ENCODE measurements around the gene PPP2R1B. TPM values are rescaled to one million over a fixed set of nuclear protein-coding genes. Genes with fewer than 3 reads are reported as not detected.

Gene PPP2R1B
- total RNA-seq, 1 donor from 2014 or later, result 24.1 TPM

DNA sequence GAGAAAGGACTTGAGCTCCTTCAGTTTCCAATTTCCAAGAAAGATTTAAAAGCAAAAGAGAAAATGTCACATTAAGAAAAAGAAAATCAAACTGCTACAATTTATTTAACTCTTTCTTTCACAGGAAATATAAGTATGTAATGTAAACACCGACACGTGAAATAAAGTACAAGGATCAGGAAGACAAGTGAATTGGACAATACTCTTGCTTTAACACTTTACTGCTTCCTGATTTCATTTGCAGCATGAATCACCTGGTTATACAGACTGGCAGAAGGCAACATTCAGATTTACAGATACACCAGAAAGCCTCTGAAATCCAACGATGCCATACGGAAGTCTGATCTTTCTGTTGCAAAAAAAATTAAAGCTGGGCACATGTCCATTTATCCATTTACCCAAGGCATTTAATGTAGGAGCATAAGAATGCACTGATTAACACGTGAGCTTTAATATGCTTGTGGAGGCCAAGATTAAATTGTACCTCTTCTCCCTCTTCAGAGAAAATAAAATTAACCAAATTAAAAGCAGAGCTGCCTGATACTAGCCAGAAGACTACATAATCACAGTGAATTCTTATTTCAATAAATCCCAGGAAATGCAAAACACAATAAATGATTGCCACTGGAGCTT, 16.0 kb upstream of the PPP2R1B start:
- Histone ChIP-seq H3K4me1 (peaks cover under 1% of the 10 kb centered on the region), H3K4me3 (no peak overlapping the region), H3K36me3 (peaks cover 18% of the 10 kb centered on the region), H3K9me3 (no peaks in the 10 kb centered on the region), H3K27me3 (ENCODE audit: low read depth) (no peaks in the 10 kb centered on the region), H3K27ac (no peak overlapping the region)
- TF ChIP-seq, protein P1, sequence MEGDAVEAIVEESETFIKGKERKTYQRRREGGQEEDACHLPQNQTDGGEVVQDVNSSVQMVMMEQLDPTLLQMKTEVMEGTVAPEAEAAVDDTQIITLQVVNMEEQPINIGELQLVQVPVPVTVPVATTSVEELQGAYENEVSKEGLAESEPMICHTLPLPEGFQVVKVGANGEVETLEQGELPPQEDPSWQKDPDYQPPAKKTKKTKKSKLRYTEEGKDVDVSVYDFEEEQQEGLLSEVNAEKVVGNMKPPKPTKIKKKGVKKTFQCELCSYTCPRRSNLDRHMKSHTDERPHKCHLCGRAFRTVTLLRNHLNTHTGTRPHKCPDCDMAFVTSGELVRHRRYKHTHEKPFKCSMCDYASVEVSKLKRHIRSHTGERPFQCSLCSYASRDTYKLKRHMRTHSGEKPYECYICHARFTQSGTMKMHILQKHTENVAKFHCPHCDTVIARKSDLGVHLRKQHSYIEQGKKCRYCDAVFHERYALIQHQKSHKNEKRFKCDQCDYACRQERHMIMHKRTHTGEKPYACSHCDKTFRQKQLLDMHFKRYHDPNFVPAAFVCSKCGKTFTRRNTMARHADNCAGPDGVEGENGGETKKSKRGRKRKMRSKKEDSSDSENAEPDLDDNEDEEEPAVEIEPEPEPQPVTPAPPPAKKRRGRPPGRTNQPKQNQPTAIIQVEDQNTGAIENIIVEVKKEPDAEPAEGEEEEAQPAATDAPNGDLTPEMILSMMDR (IDR thresholded peaks at IDR 0.05), result no peak
- no peak for DNase-seq
- ATAC-seq, result no peak
- intact Hi-C loops (cut with DNase I), result no loop called here

GRCh38 chr11:111779118-111779517, 12.9 kb upstream of the PPP2R1B start:
- H3K4me1 ChIP-seq, result peaks cover 21% of the 10 kb centered on the region
- no peaks in the 10 kb centered on the region for H3K9me3 ChIP-seq
- TF ChIP-seq, protein P1 (IDR thresholded peaks at IDR 0.05), result no peak
- no peaks in the 10 kb centered on the region for H3K27me3 ChIP-seq (ENCODE audit: low read depth)
- H3K27ac ChIP-seq, result no peak overlapping the region
- no peak for DNase-seq
- no peak overlapping the region for H3K4me3 ChIP-seq
- H3K36me3 ChIP-seq, result no peaks in the 10 kb centered on the region
- intact Hi-C loops (cut with DNase I), result loop anchor here (5.0 kb wide), 1 partner anchor 177 kb away; the partner anchor contains the start of gene SIK2
- ATAC-seq, result no peak

- Histone ChIP-seq H3K36me3 (no peaks in the 10 kb centered on the region), H3K4me1 (peaks cover 21% of the 10 kb centered on the region), H3K27ac (no peak overlapping the region), H3K27me3 (ENCODE audit: low read depth) (no peaks in the 10 kb centered on the region), H3K4me3 (no peak overlapping the region), H3K9me3 (no peaks in the 10 kb centered on the region)
- TF ChIP-seq, protein P1 (IDR thresholded peaks at IDR 0.05), result no peak
- intact Hi-C loops (cut with DNase I), result loop anchor here (5.0 kb wide), 1 partner anchor 176 kb away; the partner anchor contains the start of gene SIK2
- ATAC-seq (no peak), DNase-seq (no peak)
Measured at GRCh38 chr11:111778047-111778558, 11.9 kb upstream of the PPP2R1B start.

GRCh38 chr11:111777094-111778046, 11.2 kb upstream of the PPP2R1B start:
- Histone ChIP-seq H3K27ac (no peak overlapping the region), H3K4me3 (no peak overlapping the region), H3K27me3 (ENCODE audit: low read depth) (no peaks in the 10 kb centered on the region), H3K4me1 (peaks cover 21% of the 10 kb centered on the region), H3K9me3 (no peaks in the 10 kb centered on the region), H3K36me3 (no peaks in the 10 kb centered on the region)
- intact Hi-C loops (cut with DNase I), result loop anchor here (5.0 kb wide), 1 partner anchor 175 kb away; the partner anchor contains the start of gene SIK2
- TF ChIP-seq, protein P1 (IDR thresholded peaks at IDR 0.05), result peak; percentile 81
- peak; percentile 86 to 89 for ATAC-seq
- DNase-seq, result no peak

- Histone ChIP-seq H3K27me3 (ENCODE audit: low read depth) (no peaks in the 10 kb centered on the region), H3K9me3 (no peaks in the 10 kb centered on the region), H3K27ac (no peak overlapping the region), H3K4me1 (peaks cover 21% of the 10 kb centered on the region), H3K36me3 (no peaks in the 10 kb centered on the region), H3K4me3 (no peak overlapping the region)
- intact Hi-C loops (cut with DNase I), result loop anchor here (5.0 kb wide), 1 partner anchor 174 kb away; the partner anchor contains the start of gene SIK2
- TF ChIP-seq, protein P1 (IDR thresholded peaks at IDR 0.05), result no peak
- no peak for ATAC-seq
- DNase-seq, result no peak
Measured at GRCh38 chr11:111776398-111777093, 10.4 kb upstream of the PPP2R1B start.
